ENCODE results near the gene TMC8. TPM values are rescaled to one million over a fixed set of nuclear protein-coding genes. Genes with fewer than 3 reads are reported as not detected.
A peak's percentile ranks its signal among the peaks of the same experiment; 100 is the strongest.
"Not testable (repeated sequence)": the region's sequence is repeated elsewhere in the genome, so short reads cannot be mapped to it uniquely, and the experiment has no call there.

Gene TMC8
- total RNA-seq, 2 donors from 2014 or later = 126 to 250 TPM

GRCh38 chr17:78164748-78165607, 34.4 kb downstream of the TMC8 start:
- Mint-ChIP-seq H3K36me3 (ENCODE audit: low read depth) (peaks cover 3% of the 10 kb centered on the region), H3K27ac (no peak overlapping the region), H3K4me3 (no peak overlapping the region), H3K27me3 (no peaks in the 10 kb centered on the region), H3K9me3 (no peaks in the 10 kb centered on the region), H3K4me1 (peaks cover 6% of the 10 kb centered on the region)
- no peak for ATAC-seq (replicated peaks)

DNA sequence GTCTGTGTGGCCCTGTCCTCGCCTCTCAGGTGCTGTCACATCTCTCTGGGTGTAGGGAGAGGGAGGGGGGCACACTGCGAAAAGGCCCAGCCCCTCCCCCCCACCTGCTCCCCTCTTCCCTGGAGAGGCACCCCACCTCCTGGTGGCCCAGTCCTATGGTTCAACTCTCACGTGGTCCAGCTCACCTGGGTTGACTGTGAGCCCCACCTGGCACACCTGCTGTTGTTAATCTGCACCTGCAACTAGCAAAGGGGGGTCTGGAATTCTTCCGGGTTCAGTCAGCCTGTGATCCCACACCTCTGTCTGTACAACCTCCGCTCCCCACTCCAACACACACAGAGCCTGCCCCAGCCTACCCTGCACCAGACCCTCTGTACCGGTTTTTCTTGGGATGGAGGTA, 35.8 kb downstream of the TMC8 start:
- Mint-ChIP-seq H3K27ac (no peak overlapping the region), H3K4me1 (peaks cover 2% of the 10 kb centered on the region), H3K4me3 (no peak overlapping the region), H3K27me3 (no peaks in the 10 kb centered on the region), H3K36me3 (ENCODE audit: low read depth) (peaks cover 9% of the 10 kb centered on the region), H3K9me3 (no peaks in the 10 kb centered on the region)
- no peak for ATAC-seq (replicated peaks)

DNA sequence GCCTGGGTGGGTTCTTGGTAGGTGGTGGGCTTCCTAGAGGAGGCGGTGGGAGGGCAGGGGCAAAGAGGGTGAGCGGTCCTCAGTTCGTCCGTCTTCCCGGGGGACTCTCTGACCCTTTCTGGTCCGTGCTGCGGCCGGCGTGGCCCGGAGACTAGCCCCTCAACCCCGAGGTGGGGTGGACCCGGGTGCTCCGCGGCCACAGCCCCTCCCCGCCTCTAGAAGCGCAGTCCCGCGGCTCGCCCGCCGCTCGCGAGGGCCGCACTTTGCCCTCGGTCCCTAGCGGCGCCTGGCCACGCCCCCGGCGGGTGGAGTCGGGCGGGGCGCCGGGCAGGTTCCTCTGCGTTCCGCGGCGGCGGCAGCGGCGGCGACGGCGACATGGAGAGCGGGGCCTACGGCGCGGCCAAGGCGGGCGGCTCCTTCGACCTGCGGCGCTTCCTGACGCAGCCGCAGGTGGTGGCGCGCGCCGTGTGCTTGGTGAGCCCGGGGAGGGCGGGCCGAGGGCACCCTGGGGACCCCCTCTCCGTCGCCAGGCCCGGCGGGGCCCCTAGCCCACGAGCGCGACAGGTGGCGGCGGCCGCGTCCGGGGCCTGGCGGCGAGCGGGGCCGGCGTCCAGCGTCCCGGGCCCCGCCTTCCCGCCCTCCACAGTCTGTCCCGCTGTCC, 37.8 kb downstream of the TMC8 start, which contains the start of gene SYNGR2:
Gene SYNGR2 (plus strand): TSS at position 340 of the 661 bp plus-strand sequence. CDS start 36 bp downstream, at position 376.
- H3K9me3 Mint-ChIP-seq = no peaks in the 10 kb centered on the region
- H3K27me3 Mint-ChIP-seq = no peaks in the 10 kb centered on the region
- peak within 1 kb of the TSS; percentile 66 for H3K4me3 Mint-ChIP-seq
- H3K4me1 Mint-ChIP-seq = peaks cover 19% of the 10 kb centered on the region
- H3K27ac Mint-ChIP-seq = peak within 1 kb of the TSS; percentile 78
- peaks cover 29% of the 10 kb centered on the region for H3K36me3 Mint-ChIP-seq (ENCODE audit: low read depth)
- ATAC-seq (replicated peaks) = peak; percentile 81

GRCh38 chr17:78168903-78169793, 38.6 kb downstream of the TMC8 start:
- peaks cover 27% of the 10 kb centered on the region for H3K4me1 Mint-ChIP-seq
- H3K4me3 Mint-ChIP-seq = peak overlapping the region; percentile 66
- no peaks in the 10 kb centered on the region for H3K27me3 Mint-ChIP-seq
- peaks cover 36% of the 10 kb centered on the region for H3K36me3 Mint-ChIP-seq (ENCODE audit: low read depth)
- H3K27ac Mint-ChIP-seq = peak overlapping the region; percentile 50
- H3K9me3 Mint-ChIP-seq = no peaks in the 10 kb centered on the region
- ATAC-seq (replicated peaks) = peak; percentile 57

GRCh38 chr17:78170692-78171590, 40.4 kb downstream of the TMC8 start:
- Mint-ChIP-seq H3K4me1 (peaks cover 29% of the 10 kb centered on the region), H3K27me3 (no peaks in the 10 kb centered on the region), H3K27ac (peak overlapping the region; percentile 57), H3K4me3 (peak overlapping the region; percentile 66), H3K36me3 (ENCODE audit: low read depth) (peaks cover 54% of the 10 kb centered on the region), H3K9me3 (no peaks in the 10 kb centered on the region)
- ATAC-seq (replicated peaks) = no peak

DNA sequence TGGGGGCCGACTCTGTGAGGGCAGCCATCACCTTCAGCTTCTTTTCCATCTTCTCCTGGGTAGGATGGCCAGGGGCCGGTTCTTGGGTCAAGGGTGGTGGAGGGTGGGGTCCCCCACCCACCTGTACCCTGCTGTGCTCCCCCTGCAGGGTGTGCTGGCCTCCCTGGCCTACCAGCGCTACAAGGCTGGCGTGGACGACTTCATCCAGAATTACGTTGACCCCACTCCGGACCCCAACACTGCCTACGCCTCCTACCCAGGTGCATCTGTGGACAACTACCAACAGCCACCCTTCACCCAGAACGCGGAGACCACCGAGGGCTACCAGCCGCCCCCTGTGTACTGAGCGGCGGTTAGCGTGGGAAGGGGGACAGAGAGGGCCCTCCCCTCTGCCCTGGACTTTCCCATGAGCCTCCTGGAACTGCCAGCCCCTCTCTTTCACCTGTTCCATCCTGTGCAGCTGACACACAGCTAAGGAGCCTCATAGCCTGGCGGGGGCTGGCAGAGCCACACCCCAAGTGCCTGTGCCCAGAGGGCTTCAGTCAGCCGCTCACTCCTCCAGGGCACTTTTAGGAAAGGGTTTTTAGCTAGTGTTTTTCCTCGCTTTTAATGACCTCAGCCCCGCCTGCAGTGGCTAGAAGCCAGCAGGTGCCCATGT, 41.1 kb downstream of the TMC8 start:
- H3K9me3 Mint-ChIP-seq; H3K27me3 Mint-ChIP-seq; ATAC-seq (replicated peaks): not testable (repeated sequence)
- Mint-ChIP-seq H3K36me3 (ENCODE audit: low read depth) (peaks cover 59% of the 10 kb centered on the region), H3K4me1 (peaks cover 29% of the 10 kb centered on the region), H3K27ac (peak overlapping the region; percentile 57), H3K4me3 (peak overlapping the region; percentile 66)

DNA sequence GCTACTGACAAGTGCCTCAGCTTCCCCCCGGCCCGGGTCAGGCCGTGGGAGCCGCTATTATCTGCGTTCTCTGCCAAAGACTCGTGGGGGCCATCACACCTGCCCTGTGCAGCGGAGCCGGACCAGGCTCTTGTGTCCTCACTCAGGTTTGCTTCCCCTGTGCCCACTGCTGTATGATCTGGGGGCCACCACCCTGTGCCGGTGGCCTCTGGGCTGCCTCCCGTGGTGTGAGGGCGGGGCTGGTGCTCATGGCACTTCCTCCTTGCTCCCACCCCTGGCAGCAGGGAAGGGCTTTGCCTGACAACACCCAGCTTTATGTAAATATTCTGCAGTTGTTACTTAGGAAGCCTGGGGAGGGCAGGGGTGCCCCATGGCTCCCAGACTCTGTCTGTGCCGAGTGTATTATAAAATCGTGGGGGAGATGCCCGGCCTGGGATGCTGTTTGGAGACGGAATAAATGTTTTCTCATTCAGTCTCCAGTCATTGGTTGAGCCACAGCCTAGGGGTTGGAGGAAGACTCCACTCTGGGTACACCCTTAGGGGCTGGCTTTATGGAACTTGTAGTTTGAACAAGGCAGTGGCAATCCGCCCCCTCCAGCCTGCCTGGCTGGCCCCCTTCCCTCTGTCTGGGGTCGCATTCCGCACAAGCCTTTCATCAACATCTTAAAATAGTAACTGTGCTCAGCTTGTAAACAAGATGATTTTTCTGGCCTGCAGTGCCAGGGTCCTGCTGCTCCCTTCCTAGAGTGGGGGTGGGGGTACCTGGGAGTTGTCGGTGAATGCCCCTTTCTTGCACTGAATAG, 41.9 kb downstream of the TMC8 start:
- Mint-ChIP-seq H3K27me3 (no peaks in the 10 kb centered on the region), H3K36me3 (ENCODE audit: low read depth) (peaks cover 64% of the 10 kb centered on the region), H3K4me1 (peaks cover 29% of the 10 kb centered on the region), H3K27ac (peak overlapping the region; percentile 88), H3K9me3 (no peaks in the 10 kb centered on the region), H3K4me3 (peak overlapping the region; percentile 66)
- ATAC-seq (replicated peaks) = no peak

- Mint-ChIP-seq H3K9me3 (no peaks in the 10 kb centered on the region), H3K36me3 (ENCODE audit: low read depth) (peaks cover 64% of the 10 kb centered on the region), H3K4me1 (peaks cover 29% of the 10 kb centered on the region), H3K4me3 (peak overlapping the region; percentile 66), H3K27me3 (no peaks in the 10 kb centered on the region), H3K27ac (peak overlapping the region; percentile 88)
- ATAC-seq (replicated peaks) = peak; percentile 55
Measured at GRCh38 chr17:78173097-78173715, 42.6 kb downstream of the TMC8 start.

- no peak for ATAC-seq (replicated peaks)
- H3K27me3 Mint-ChIP-seq = no peaks in the 10 kb centered on the region
- H3K4me1 Mint-ChIP-seq = peaks cover 29% of the 10 kb centered on the region
- H3K9me3 Mint-ChIP-seq = no peaks in the 10 kb centered on the region
- H3K36me3 Mint-ChIP-seq (ENCODE audit: low read depth) = peaks cover 76% of the 10 kb centered on the region
- peak overlapping the region; percentile 88 for H3K27ac Mint-ChIP-seq
- H3K4me3 Mint-ChIP-seq = peak overlapping the region; percentile 66
Measured at GRCh38 chr17:78174346-78174869, 43.8 kb downstream of the TMC8 start.

- H3K4me3 Mint-ChIP-seq = no peak overlapping the region
- no peaks in the 10 kb centered on the region for H3K27me3 Mint-ChIP-seq
- H3K36me3 Mint-ChIP-seq (ENCODE audit: low read depth) = peaks cover 83% of the 10 kb centered on the region
- no peak overlapping the region for H3K27ac Mint-ChIP-seq
- no peaks in the 10 kb centered on the region for H3K9me3 Mint-ChIP-seq
- no peak for ATAC-seq (replicated peaks)
- H3K4me1 Mint-ChIP-seq = peaks cover 29% of the 10 kb centered on the region
Measured at GRCh38 chr17:78174870-78175642, 44.5 kb downstream of the TMC8 start.

- Mint-ChIP-seq H3K27ac (no peak overlapping the region), H3K27me3 (no peaks in the 10 kb centered on the region), H3K4me3 (no peak overlapping the region), H3K36me3 (ENCODE audit: low read depth) (peaks cover 87% of the 10 kb centered on the region), H3K9me3 (no peaks in the 10 kb centered on the region), H3K4me1 (peaks cover 33% of the 10 kb centered on the region)
- ATAC-seq (replicated peaks) = no peak
Measured at GRCh38 chr17:78175643-78175981, 45.0 kb downstream of the TMC8 start.
